ENCODE results near the gene EPAS1. TPM values are rescaled to one million over a fixed set of nuclear protein-coding genes. Genes with fewer than 3 reads are reported as not detected.
A peak's percentile ranks its signal among the peaks of the same experiment; 100 is the strongest.

The EPAS1 gene
- total and polyA plus RNA-seq, 9 of the 15 experiments (the other 6 are each of a cell fraction or from before 2014, with no cell fraction given) = 0.25 to 11.2 (median 4.1) TPM

DNA sequence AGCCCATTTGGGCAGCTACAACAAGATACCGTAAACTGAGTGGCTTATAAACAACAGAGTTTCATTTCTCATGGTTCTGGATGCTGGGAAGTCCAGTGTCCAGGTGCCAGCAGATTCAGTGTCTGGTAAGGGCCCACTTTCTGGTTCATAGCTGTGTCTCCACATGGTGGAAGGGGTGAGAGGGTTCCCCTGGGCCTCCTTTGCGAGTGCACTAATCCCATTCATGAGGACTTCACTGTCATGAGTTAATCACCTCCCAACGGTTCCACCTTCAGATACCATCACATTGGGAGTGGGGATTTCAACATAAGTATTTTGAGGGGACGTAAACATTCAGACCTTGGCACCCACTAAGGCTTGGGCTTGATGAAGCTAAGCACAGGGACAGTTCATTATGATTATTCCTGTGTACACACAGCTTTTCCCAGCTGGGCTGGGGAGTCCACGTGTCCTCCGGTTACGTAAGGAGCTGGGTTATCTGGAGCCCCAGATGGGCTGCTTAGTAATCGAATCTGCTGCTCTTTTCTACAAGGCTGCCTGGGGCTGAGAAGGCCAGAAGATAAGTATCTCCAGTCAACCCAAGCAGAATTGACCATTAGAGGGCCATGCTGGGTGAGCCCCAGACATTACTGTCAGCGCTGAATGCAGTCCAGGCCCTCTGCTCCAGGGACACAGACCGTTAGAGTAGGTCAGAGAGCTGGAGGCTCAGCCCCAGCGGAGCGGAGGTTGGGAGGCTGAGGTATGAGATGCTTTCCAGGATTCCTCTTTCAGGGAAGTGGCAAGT is 42.7 kb downstream of the EPAS1 start (continued):
- peak; percentile 92 to 98; a peak in 3 of 4 replicates for TF ChIP-seq TBL1XR1 (IDR thresholded peaks at IDR 0.05; ENCODE audit: low read length in 2 of 2)
- TF ChIP-seq CUX1 (CRISPR knock-in tag; IDR thresholded peaks at IDR 0.05) = peak; percentile 83; the same call in 1 of the 2 replicates
- TF ChIP-seq ZNF124 (CRISPR knock-in tag; IDR thresholded peaks at IDR 0.05) = no peak
- no peak for TF ChIP-seq POLR2AphosphoS2 (IDR thresholded peaks at IDR 0.05; ENCODE audit: low read length)
- no peak for TF ChIP-seq PTTG1 (tag; IDR thresholded peaks at IDR 0.05; ENCODE audit: low read depth)
- peak; percentile 66 for TF ChIP-seq ZNF239 (CRISPR knock-in tag; IDR thresholded peaks at IDR 0.05)
- peak; percentile 71 for TF ChIP-seq MEIS2 (IDR thresholded peaks at IDR 0.05; ENCODE audit: partially characterized antibody)
- TF ChIP-seq CBFA2T2 (conservative IDR thresholded peaks at IDR 0.05) = peak; percentile 97
- TF ChIP-seq SRSF7 (optimal IDR thresholded peaks at IDR 0.05; ENCODE audit: low read depth, low read length) = no peak
- TF ChIP-seq NRF1 (conservative IDR thresholded peaks at IDR 0.05 in 1 of 2, IDR thresholded peaks at IDR 0.05 in 1 of 2) = peak; percentile 47 to 59
- peak; percentile 64; the same call in 1 of the 2 replicates for TF ChIP-seq CREB1 (IDR thresholded peaks at IDR 0.05)
- TF ChIP-seq CREB1 (CRISPR knock-in tag; IDR thresholded peaks at IDR 0.05) = peak; percentile 52; the same call in 1 of the 2 replicates
- TF ChIP-seq HDGF (IDR thresholded peaks at IDR 0.05) = no peak
- TF ChIP-seq, protein P1, sequence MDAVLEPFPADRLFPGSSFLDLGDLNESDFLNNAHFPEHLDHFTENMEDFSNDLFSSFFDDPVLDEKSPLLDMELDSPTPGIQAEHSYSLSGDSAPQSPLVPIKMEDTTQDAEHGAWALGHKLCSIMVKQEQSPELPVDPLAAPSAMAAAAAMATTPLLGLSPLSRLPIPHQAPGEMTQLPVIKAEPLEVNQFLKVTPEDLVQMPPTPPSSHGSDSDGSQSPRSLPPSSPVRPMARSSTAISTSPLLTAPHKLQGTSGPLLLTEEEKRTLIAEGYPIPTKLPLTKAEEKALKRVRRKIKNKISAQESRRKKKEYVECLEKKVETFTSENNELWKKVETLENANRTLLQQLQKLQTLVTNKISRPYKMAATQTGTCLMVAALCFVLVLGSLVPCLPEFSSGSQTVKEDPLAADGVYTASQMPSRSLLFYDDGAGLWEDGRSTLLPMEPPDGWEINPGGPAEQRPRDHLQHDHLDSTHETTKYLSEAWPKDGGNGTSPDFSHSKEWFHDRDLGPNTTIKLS (IDR thresholded peaks at IDR 0.05; ENCODE audit: borderline replicate concordance, low read depth) = peak; percentile 97
- peak; percentile 98 for TF ChIP-seq FOXA3 (CRISPR knock-in tag; conservative IDR thresholded peaks at IDR 0.05 in 1 of 2, IDR thresholded peaks at IDR 0.05 in 1 of 2)
- TF ChIP-seq, protein P2, sequence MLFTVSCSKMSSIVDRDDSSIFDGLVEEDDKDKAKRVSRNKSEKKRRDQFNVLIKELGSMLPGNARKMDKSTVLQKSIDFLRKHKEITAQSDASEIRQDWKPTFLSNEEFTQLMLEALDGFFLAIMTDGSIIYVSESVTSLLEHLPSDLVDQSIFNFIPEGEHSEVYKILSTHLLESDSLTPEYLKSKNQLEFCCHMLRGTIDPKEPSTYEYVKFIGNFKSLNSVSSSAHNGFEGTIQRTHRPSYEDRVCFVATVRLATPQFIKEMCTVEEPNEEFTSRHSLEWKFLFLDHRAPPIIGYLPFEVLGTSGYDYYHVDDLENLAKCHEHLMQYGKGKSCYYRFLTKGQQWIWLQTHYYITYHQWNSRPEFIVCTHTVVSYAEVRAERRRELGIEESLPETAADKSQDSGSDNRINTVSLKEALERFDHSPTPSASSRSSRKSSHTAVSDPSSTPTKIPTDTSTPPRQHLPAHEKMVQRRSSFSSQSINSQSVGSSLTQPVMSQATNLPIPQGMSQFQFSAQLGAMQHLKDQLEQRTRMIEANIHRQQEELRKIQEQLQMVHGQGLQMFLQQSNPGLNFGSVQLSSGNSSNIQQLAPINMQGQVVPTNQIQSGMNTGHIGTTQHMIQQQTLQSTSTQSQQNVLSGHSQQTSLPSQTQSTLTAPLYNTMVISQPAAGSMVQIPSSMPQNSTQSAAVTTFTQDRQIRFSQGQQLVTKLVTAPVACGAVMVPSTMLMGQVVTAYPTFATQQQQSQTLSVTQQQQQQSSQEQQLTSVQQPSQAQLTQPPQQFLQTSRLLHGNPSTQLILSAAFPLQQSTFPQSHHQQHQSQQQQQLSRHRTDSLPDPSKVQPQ (CRISPR knock-in tag; IDR thresholded peaks at IDR 0.05; ENCODE audit: borderline replicate concordance) = peak; percentile 84; the same call in 1 of the 2 replicates
- no peak for TF ChIP-seq TAF15 (IDR thresholded peaks at IDR 0.05; ENCODE audit: low read depth, low read length)
- TF ChIP-seq KLF10 (CRISPR knock-in tag; IDR thresholded peaks at IDR 0.05) = no peak
